Measurements from ENCODE around the gene TERT. TPM values are rescaled to one million over a fixed set of nuclear protein-coding genes. Genes with fewer than 3 reads are reported as not detected.

The TERT gene
- total RNA-seq, 2 donors from 2014 or later: 7.1 to 9.8 TPM

DNA sequence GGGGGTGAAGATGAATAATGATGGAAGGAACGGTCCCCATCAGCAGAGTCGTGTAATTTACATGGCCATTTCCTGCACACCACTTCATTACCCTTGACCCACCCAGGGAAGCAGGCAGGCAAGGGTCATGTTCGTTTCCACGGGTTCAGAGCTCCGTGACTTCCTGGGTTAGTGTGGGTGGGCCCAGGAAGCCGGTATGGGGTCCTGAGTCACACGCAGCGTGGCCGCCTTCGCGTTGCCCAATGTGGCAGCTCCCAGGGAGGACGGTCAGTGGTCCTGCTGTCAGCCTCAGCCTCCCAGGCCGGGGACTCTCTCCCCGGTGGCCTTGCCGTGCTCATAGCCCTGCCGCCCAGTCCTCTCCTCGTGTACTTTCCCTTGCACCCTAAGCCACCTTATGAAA is 5.1 kb upstream of the TERT start:
- peaks cover 33% of the 10 kb centered on the region for H3K27me3 ChIP-seq (ENCODE audit: control insufficient read depth, insufficient read depth, low read length, poor library complexity, severe bottlenecking)
- no peaks in the 10 kb centered on the region for H3K9me3 ChIP-seq (ENCODE audit: control insufficient read depth, low read length)
- no peaks in the 10 kb centered on the region for H3K36me3 Mint-ChIP-seq (ENCODE audit: low read depth)
- H3K27ac ChIP-seq (ENCODE audit: low read depth, low read length): no peak overlapping the region
- H3K4me3 ChIP-seq (ENCODE audit: low read length): no peak overlapping the region
- H3K4me1 ChIP-seq (ENCODE audit: control insufficient read depth, insufficient read depth, low read length): no peaks in the 10 kb centered on the region
- peak; percentile 31 for DNase-seq
- peaks cover 30% of the 10 kb centered on the region for H3K27me3 Mint-ChIP-seq (ENCODE audit: insufficient read depth)
- H3K4me1 Mint-ChIP-seq: peaks cover 1% of the 10 kb centered on the region
- TF ChIP-seq, protein P1, sequence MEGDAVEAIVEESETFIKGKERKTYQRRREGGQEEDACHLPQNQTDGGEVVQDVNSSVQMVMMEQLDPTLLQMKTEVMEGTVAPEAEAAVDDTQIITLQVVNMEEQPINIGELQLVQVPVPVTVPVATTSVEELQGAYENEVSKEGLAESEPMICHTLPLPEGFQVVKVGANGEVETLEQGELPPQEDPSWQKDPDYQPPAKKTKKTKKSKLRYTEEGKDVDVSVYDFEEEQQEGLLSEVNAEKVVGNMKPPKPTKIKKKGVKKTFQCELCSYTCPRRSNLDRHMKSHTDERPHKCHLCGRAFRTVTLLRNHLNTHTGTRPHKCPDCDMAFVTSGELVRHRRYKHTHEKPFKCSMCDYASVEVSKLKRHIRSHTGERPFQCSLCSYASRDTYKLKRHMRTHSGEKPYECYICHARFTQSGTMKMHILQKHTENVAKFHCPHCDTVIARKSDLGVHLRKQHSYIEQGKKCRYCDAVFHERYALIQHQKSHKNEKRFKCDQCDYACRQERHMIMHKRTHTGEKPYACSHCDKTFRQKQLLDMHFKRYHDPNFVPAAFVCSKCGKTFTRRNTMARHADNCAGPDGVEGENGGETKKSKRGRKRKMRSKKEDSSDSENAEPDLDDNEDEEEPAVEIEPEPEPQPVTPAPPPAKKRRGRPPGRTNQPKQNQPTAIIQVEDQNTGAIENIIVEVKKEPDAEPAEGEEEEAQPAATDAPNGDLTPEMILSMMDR (conservative IDR thresholded peaks at IDR 0.05): no peak
- H3K9me3 Mint-ChIP-seq: no peaks in the 10 kb centered on the region
- 86 to 92% methylated on average over 15 to 17 of the region's 17 CpGs for WGBS, 2 experiments (ENCODE audit: insufficient coverage in 1 of 2, insufficient read length in 1 of 2)
- H3K4me3 Mint-ChIP-seq: no peak overlapping the region
- H3K36me3 ChIP-seq (ENCODE audit: control insufficient read depth, insufficient read depth, low read length): no peaks in the 10 kb centered on the region
- no peak overlapping the region for H3K27ac Mint-ChIP-seq
- H3K9ac ChIP-seq (ENCODE audit: extremely low read depth, low read length, poor library complexity, severe bottlenecking): no peak overlapping the region

DNA sequence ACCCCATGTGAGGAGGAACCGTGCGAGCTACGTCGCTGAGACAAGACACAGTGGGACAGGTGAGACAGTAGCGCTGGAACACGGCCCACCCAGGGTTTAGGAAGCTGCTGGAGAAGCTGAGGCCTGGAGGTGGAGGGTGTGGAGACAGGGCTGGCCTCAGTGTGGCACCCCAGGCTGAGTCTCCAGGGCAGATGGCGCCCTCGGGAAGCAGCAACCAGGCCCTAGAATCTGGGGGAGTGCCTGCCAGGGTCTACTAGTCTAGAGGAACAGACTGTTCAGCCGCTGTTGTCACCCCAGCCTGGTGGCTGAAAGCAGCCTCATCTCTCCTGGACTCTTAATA is 4.6 kb upstream of the TERT start:
- no peak overlapping the region for H3K27ac Mint-ChIP-seq
- no peaks in the 10 kb centered on the region for H3K9me3 Mint-ChIP-seq
- Histone ChIP-seq H3K4me3 (ENCODE audit: low read length) (no peak overlapping the region), H3K27ac (ENCODE audit: low read depth, low read length) (no peak overlapping the region), H3K9me3 (ENCODE audit: control insufficient read depth, low read length) (no peaks in the 10 kb centered on the region), H3K9ac (ENCODE audit: extremely low read depth, low read length, poor library complexity, severe bottlenecking) (no peak overlapping the region), H3K27me3 (ENCODE audit: control insufficient read depth, insufficient read depth, low read length, poor library complexity, severe bottlenecking) (peaks cover 32% of the 10 kb centered on the region), H3K4me1 (ENCODE audit: control insufficient read depth, insufficient read depth, low read length) (no peaks in the 10 kb centered on the region), H3K36me3 (ENCODE audit: control insufficient read depth, insufficient read depth, low read length) (no peaks in the 10 kb centered on the region)
- no peak for DNase-seq
- H3K36me3 Mint-ChIP-seq (ENCODE audit: low read depth): no peaks in the 10 kb centered on the region
- H3K4me3 Mint-ChIP-seq: no peak overlapping the region
- 91 to 94% methylated on average over 6 to 9 of the region's 9 CpGs for WGBS, 2 experiments (ENCODE audit: insufficient coverage in 1 of 2, insufficient read length in 1 of 2)
- H3K4me1 Mint-ChIP-seq: peaks cover 1% of the 10 kb centered on the region
- H3K27me3 Mint-ChIP-seq (ENCODE audit: insufficient read depth): peaks cover 30% of the 10 kb centered on the region
- TF ChIP-seq, protein P1 (conservative IDR thresholded peaks at IDR 0.05): no peak

DNA sequence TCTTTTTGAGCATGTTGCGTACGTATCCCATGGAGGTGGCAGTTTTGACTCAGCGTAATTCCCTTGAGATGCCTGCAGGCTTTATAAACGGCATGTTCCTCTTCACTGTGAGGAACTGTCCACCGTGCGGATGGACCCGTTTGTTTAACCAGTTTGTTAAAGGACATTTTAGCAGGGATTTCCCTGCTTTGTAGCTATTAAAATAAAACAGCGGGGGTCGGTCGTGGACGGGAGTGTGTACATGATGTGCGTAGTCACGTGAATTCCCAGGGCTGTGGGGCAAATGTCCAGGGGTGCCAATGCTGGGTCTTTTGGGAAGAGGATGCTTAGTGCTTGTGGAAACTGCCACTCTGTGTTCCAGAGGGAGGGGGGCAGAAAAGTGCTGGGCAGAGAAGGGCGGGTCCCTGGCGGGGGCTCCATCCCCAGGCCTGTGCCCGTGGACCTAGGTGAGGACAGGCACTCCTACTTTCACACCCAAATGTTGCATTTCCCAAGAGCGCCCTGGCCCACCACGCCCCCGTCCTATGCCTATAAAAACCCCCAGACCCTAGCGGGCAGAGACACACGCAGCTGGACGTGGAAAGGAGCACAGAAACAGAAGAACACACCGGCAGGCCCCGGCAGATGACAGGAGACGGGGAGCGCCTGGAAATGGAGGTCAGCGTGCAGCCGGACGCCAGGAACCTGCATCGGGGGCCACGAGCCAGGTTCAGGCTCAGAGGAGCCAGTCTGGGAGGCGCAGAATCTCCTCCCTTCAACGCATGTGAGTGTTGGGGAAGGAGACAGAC is 4.0 kb upstream of the TERT start:
- Mint-ChIP-seq H3K4me3 (no peak overlapping the region), H3K27ac (no peak overlapping the region), H3K27me3 (ENCODE audit: insufficient read depth) (peaks cover 26% of the 10 kb centered on the region), H3K9me3 (no peaks in the 10 kb centered on the region), H3K36me3 (ENCODE audit: low read depth) (no peaks in the 10 kb centered on the region), H3K4me1 (peaks cover 1% of the 10 kb centered on the region)
- TF ChIP-seq, protein P1 (conservative IDR thresholded peaks at IDR 0.05): no peak
- WGBS, 2 experiments (ENCODE audit: insufficient coverage in 1 of 2, insufficient read length in 1 of 2): 94 to 96% methylated on average over 27 to 33 of the region's 33 CpGs
- H3K9ac ChIP-seq (ENCODE audit: extremely low read depth, low read length, poor library complexity, severe bottlenecking): no peak overlapping the region
- DNase-seq: peak; percentile 44
- no peaks in the 10 kb centered on the region for H3K4me1 ChIP-seq (ENCODE audit: control insufficient read depth, insufficient read depth, low read length)
- no peak overlapping the region for H3K4me3 ChIP-seq (ENCODE audit: low read length)
- H3K27ac ChIP-seq (ENCODE audit: low read depth, low read length): no peak overlapping the region
- no peaks in the 10 kb centered on the region for H3K36me3 ChIP-seq (ENCODE audit: control insufficient read depth, insufficient read depth, low read length)
- peaks cover 26% of the 10 kb centered on the region for H3K27me3 ChIP-seq (ENCODE audit: control insufficient read depth, insufficient read depth, low read length, poor library complexity, severe bottlenecking)
- no peaks in the 10 kb centered on the region for H3K9me3 ChIP-seq (ENCODE audit: control insufficient read depth, low read length)
